GM12878 (cell line): ENCODE measurements around the gene TSHZ2. TPM values are rescaled to one million over a fixed set of nuclear protein-coding genes. Genes with fewer than 3 reads are reported as not detected.

ENCODE experiments used
- ATAC-seq: fragments of 200-7000 bp; cut with Tn5 transposase; 3 replicates; pipeline ENCODE4 v1.9.1; 2020; ENCODE audit warnings: mild to moderate bottlenecking, moderate library complexity
- BruUV-seq: library from RNA; stranded (reverse); fragments of 400-500 nt; replicated peaks from 2 replicates; lab custom pipeline; 2021; lab: Mats Ljungman, UMichigan
- CTCF ChIA-PET: fragments of 300-600 bp; sonication (Branson Sonifier 250); formaldehyde crosslinking; extraction: SDS; loops from one replicate; lab custom pipeline; 2021; ENCODE audit warnings: inconsistent platforms; lab: Yijun Ruan, JAX
- POLR2A ChIA-PET: fragments of 350-600 bp; formaldehyde crosslinking; extraction: SDS; loops from one replicate; lab custom pipeline; 2021; ENCODE audit warnings: inconsistent platforms; lab: Charles Lee
- RAD21 ChIA-PET: fragments of 300-600 bp; sonication (Branson Sonifier 250); formaldehyde crosslinking; loops from one replicate; lab custom pipeline; 2023; ENCODE audit warnings: antibody characterized with exemption; ENCODE audit not compliant: unreplicated experiment; lab: Charles Lee
- SMC1A ChIA-PET: fragments of 300-600 bp; sonication (Branson Sonifier 250); formaldehyde crosslinking; loops from one replicate; lab custom pipeline; 2023; ENCODE audit not compliant: unreplicated experiment, uncharacterized antibody; lab: Charles Lee
- DNase-seq: peaks from one replicate; pipeline ENCODE4 v3.0.0-alpha.2; 2011; ENCODE audit warnings: low read depth, low spot score
- FAIRE-seq: peaks from 3 replicates; lab custom pipeline; 2011; peaks lifted over from hg19 to GRCh38; lab: Jason Lieb, UNC
- H2AFZ ChIP-seq: 2 replicates; pipeline ENCODE4 v1.6.0; 2011; ENCODE audit warnings: low read depth, low read length, control low read depth; ENCODE audit not compliant: control insufficient read depth
- H3K27ac ChIP-seq: 2 replicates; pipeline ENCODE4 v1.5.1; 2011; ENCODE audit warnings: control low read depth; ENCODE audit not compliant: control insufficient read depth, insufficient read depth
- H3K27me3 ChIP-seq, 2 experiments: replicated peaks in 1 of 2; 2 replicates each; pipeline versions ENCODE4 v1.6.0 to v1.6.1; 2011; ENCODE audit warnings: low read length in 1 of 2; ENCODE audit not compliant: control insufficient read depth in 2 of 2, insufficient read depth in 2 of 2
- H3K36me3 ChIP-seq, 2 experiments: 2 replicates each; pipeline ENCODE4 v1.5.1; 2011; ENCODE audit warnings: low read length in 1 of 2; ENCODE audit not compliant: control insufficient read depth in 2 of 2, insufficient read depth in 2 of 2
- H3K4me1 ChIP-seq: 2 replicates; pipeline ENCODE4 v1.6.1; 2011; ENCODE audit warnings: mild to moderate bottlenecking, low read length, moderate library complexity, mixed read lengths; ENCODE audit not compliant: control insufficient read depth, insufficient read depth
- H3K4me2 ChIP-seq: 2 replicates; pipeline ENCODE4 v1.6.0; 2011; ENCODE audit warnings: control low read depth; ENCODE audit not compliant: control insufficient read depth, insufficient read depth
- H3K4me3 ChIP-seq: fragments of 200-600 bp; sonication (generic); 2 replicates; pipeline ENCODE4 v1.5.1; 2016
- H3K79me2 ChIP-seq: 2 replicates; pipeline ENCODE4 v1.6.0; 2011; ENCODE audit warnings: low read length; ENCODE audit not compliant: control insufficient read depth, insufficient read depth
- H3K9ac ChIP-seq: 2 replicates; pipeline ENCODE4 v1.8.0; 2011; ENCODE audit warnings: low read length, control low read depth, mixed read lengths; ENCODE audit not compliant: control insufficient read depth, insufficient read depth
- H3K9me3 ChIP-seq: replicated peaks from 3 replicates; pipeline ENCODE4 v1.5.1; 2011; ENCODE audit warnings: mild to moderate bottlenecking, low read length; ENCODE audit not compliant: control insufficient read depth, insufficient read depth
- H4K20me1 ChIP-seq: 2 replicates; pipeline ENCODE4 v1.6.0; 2011; ENCODE audit not compliant: control insufficient read depth, insufficient read depth
- BRCA1 ChIP-seq: IDR thresholded peaks from 2 replicates; pipeline ENCODE4 v1.6.1; 2011; ENCODE audit warnings: low read depth, low read length, improper control_type of control experiment
- DPF2 ChIP-seq: fragments of 450-650 bp; IDR thresholded peaks from 2 replicates; pipeline ENCODE4 v1.6.1; 2017; ENCODE audit warnings: mild to moderate bottlenecking
- FOXK2 ChIP-seq: fragments of 450-650 bp; IDR thresholded peaks from 2 replicates; pipeline ENCODE4 v1.6.1; 2017; ENCODE audit warnings: mild to moderate bottlenecking, moderate library complexity
- GABPA ChIP-seq: IDR thresholded peaks from 2 replicates; pipeline ENCODE4 v1.6.1; 2014; ENCODE audit warnings: antibody characterized with exemption, low read depth, mild to moderate bottlenecking, inconsistent platforms
- HDGF ChIP-seq: fragments of 450-650 bp; IDR thresholded peaks from 2 replicates; pipeline ENCODE4 v1.6.1; 2016; ENCODE audit warnings: antibody characterized with exemption
- LARP7 ChIP-seq: fragments of 450-650 bp; IDR thresholded peaks from 2 replicates; pipeline ENCODE4 v1.6.1; 2017; ENCODE audit warnings: mild to moderate bottlenecking
- NR2F1 ChIP-seq: fragments of 450-650 bp; conservative IDR thresholded peaks from 2 replicates; pipeline ENCODE4 v1.6.1; 2017; ENCODE audit warnings: mild to moderate bottlenecking
- PBX3 ChIP-seq: IDR thresholded peaks from 2 replicates; pipeline ENCODE4 v1.6.1; 2011; ENCODE audit warnings: mild to moderate bottlenecking, low read depth, low read length, moderate library complexity; ENCODE audit not compliant: insufficient replicate concordance
- PKNOX1 ChIP-seq: fragments of 450-650 bp; IDR thresholded peaks from 2 replicates; pipeline ENCODE4 v1.6.1; 2016; ENCODE audit warnings: mild to moderate bottlenecking
- WRNIP1 ChIP-seq: IDR thresholded peaks from 2 replicates; pipeline ENCODE4 v1.6.1; 2011; ENCODE audit warnings: low read depth, low read length, improper control_type of control experiment, borderline replicate concordance
- WGBS: methylation state at CpG from one replicate; pipeline ENCODE4 v1.1.6; 2016; ENCODE audit warnings: low lambda C conversion rate; ENCODE audit not compliant: insufficient replicate concordance, insufficient coverage; ENCODE audit errors: missing lambda C conversion rate; 5-methylcytosine and 5-hydroxymethylcytosine counted together
- in situ Hi-C: fragments of 300-500 bp; cut with MboI; formaldehyde crosslinking; loops from 9 replicates; pipeline ENCODE4 v1.14.3; 2018; ENCODE audit warnings: mixed read lengths
- intact Hi-C: fragments of 100-400 bp; cut with micrococcal nuclease; formaldehyde crosslinking; loops from one replicate; pipeline ENCODE4 v1.14.2; 2022; ENCODE audit not compliant: unreplicated experiment
- polyA plus RNA-seq, 11 experiments: library from polyadenylated mRNA; depleted of rRNA in 4 of 11; unstranded in 6 of 11; stranded (reverse) in 5 of 11; fragments of >200 nt; fragmentation: Nextera tagmentation in 4 of 11; fragmentation: Illumina TruSeq in 1 of 11; extraction: Ambion mirVana in 4 of 11; extraction: Trizol in 1 of 11; gene quantifications; 1 replicate in 1 of 11; 2 replicates in 10 of 11; pipeline versions ENCODE4 v1.2.1 to v1.2.3, GENCODE V29; 2011 to 2016; ENCODE audit warnings: inconsistent platforms in 2 of 11, missing spikeins in 2 of 11, low read depth in 1 of 11
- total RNA-seq, 4 experiments: library from RNA; depleted of rRNA in 3 of 4; stranded (reverse); fragments of >200 nt in 3 of 4; fragmentation: Illumina TruSeq in 1 of 4; extraction: Trizol in 1 of 4; gene quantifications; 2 replicates each; pipeline versions ENCODE4 v1.2.1 to v1.2.3, GENCODE V29; 2013 to 2021

Gene TSHZ2
- total and polyA plus RNA-seq, 10 of the 15 experiments (the other 5 are each of a cell fraction or from before 2014, with no cell fraction given) = 0.01 to 0.86 (median 0.13) TPM; not detected in 2

- Histone ChIP-seq H3K27me3 (no peaks in the 10 kb centered on the region), H4K20me1 (no peaks in the 10 kb centered on the region), H3K36me3 (no peaks in the 10 kb centered on the region), H3K4me1 (no peaks in the 10 kb centered on the region), H3K9ac (no peak overlapping the region), H2AFZ (no peak overlapping the region), H3K79me2 (no peaks in the 10 kb centered on the region), H3K4me3 (no peak overlapping the region), H3K9me3 (no peaks in the 10 kb centered on the region), H3K27ac (no peak overlapping the region), H3K4me2 (no peak overlapping the region)
- POLR2A ChIA-PET = no interaction called here
- FAIRE-seq (no peak), DNase-seq (no peak), ATAC-seq (no peak)
- SMC1A ChIA-PET = no interaction called here
- WGBS = 1% methylated on average over 9 of the region's 9 CpGs
- CTCF ChIA-PET = no interaction called here
- intact Hi-C loops (no loop called here), in situ Hi-C loops (no loop called here)
- TF ChIP-seq HDGF (no peak), BRCA1 (no peak), PBX3 (no peak), GABPA (no peak), PKNOX1 (no peak), FOXK2 (no peak), NR2F1 (no peak), DPF2 (no peak), WRNIP1 (no peak), LARP7 (no peak)
- RAD21 ChIA-PET = no interaction called here
- BruUV-seq = no TSS peak
Observed at GRCh38 chr20:53247468-53248103, 275.4 kb downstream of the TSHZ2 start.
